Stomach (tissue), 9 donors: ENCODE measurements around the gene HOXC4. TPM values are rescaled to one million over a fixed set of nuclear protein-coding genes. Genes with fewer than 3 reads are reported as not detected.

Experiments
- DNase-seq, 2 donors: peaks; one replicate each; pipeline versions ENCODE4 v3.0.0 to v3.0.0-alpha.2; 2013 to 2019
- H3K27ac ChIP-seq, 5 donors: fragments of 200-600 bp in 4 of 5; sonication (generic) in 4 of 5; one replicate each; pipeline ENCODE4 v1.5.1; 2013 to 2019; ENCODE audit warnings: mild to moderate bottlenecking in 1 of 5, moderate library complexity in 1 of 5
- H3K27me3 ChIP-seq, 3 donors: fragments of 200-600 bp; sonication (generic); one replicate each; pipeline ENCODE4 v1.5.1; 2017 to 2019; ENCODE audit warnings: mixed run types in 1 of 3
- H3K36me3 ChIP-seq, 4 donors: fragments of 200-600 bp; sonication (generic); 1 replicate in 3 of 4; 2 replicates in 1 of 4; pipeline ENCODE4 v1.5.1; 2016 to 2019
- H3K4me1 ChIP-seq, 4 donors: fragments of 200-600 bp; sonication (generic); one replicate each; pipeline ENCODE4 v1.5.1; 2016 to 2019
- H3K4me3 ChIP-seq, 4 donors: fragments of 200-600 bp; sonication (generic) in 3 of 4; one replicate each; pipeline ENCODE4 v1.5.1; 2016 to 2019; ENCODE audit warnings: mild to moderate bottlenecking in 1 of 4
- H3K9me3 ChIP-seq, 4 donors: fragments of 200-600 bp; sonication (generic); one replicate each; pipeline ENCODE4 v1.5.1; 2016 to 2019
- CTCF ChIP-seq, 7 experiments: fragments of 450-650 bp in 4 of 7; fragments of 200-600 bp in 3 of 7; sonication (generic) in 3 of 7; IDR thresholded peaks; one replicate each; pipeline ENCODE4 v1.5.1; 2016 to 2019; ENCODE audit warnings: antibody characterized with exemption in 7 of 7, control low read depth in 2 of 7, mild to moderate bottlenecking in 1 of 7
- EP300 ChIP-seq: sonication (generic); formaldehyde crosslinking; IDR thresholded peaks from one replicate; pipeline ENCODE4 v1.6.1; 2017; ENCODE audit warnings: antibody characterized with exemption
- POLR2A ChIP-seq, 4 donors: fragments of 450-650 bp; IDR thresholded peaks; one replicate each; pipeline ENCODE4 v1.6.1; 2016; ENCODE audit warnings: antibody characterized with exemption in 4 of 4, control low read depth in 2 of 4, mild to moderate bottlenecking in 1 of 4, moderate library complexity in 1 of 4
- POLR2AphosphoS5 ChIP-seq, 3 donors: sonication (generic); formaldehyde crosslinking; IDR thresholded peaks; one replicate each; pipeline ENCODE4 v1.6.1; 2016; ENCODE audit warnings: antibody characterized with exemption in 3 of 3
- WGBS, 5 donors: extraction: QIAGEN DNeasy Blood & Tissue Kit in 3 of 5; methylation state at CpG; one replicate each; pipeline versions ENCODE4 v1.1.5 to v1.1.7; 2013 to 2018; 5-methylcytosine and 5-hydroxymethylcytosine counted together
- intact Hi-C: fragments of 100-400 bp; cut with DNase I; formaldehyde crosslinking; loops from one replicate; pipeline ENCODE4 v1.15.1; 2023; ENCODE audit warnings: low total_unique reads
- polyA plus RNA-seq, 3 donors: library from polyadenylated mRNA; stranded (reverse); fragments of 200-250 nt; gene quantifications; one replicate each; pipeline ENCODE4 v1.2.3, GENCODE V29; 2013
- total RNA-seq, 5 donors: library from RNA; depleted of rRNA; stranded (reverse); fragments of >200 nt; gene quantifications; one replicate each; pipeline versions ENCODE4 v1.1.0 to v1.2.3, GENCODE V29; 2014 to 2016
- donor health status: healthy with polysubstance abuse.
- donor health status: Bipolar disorder and iron deficiency.
- donor health status: healthy.

HOXC4 gene
- total and polyA plus RNA-seq, 8 donors, result 0.92 to 3.7 (median 2.6) TPM; not detected in 3

- peak in 1 of 2 donors; percentile 48 for DNase-seq
- TF ChIP-seq CTCF (IDR thresholded peaks at IDR 0.05), result no peak
- no peak for TF ChIP-seq POLR2A (IDR thresholded peaks at IDR 0.05)
- TF ChIP-seq EP300, result no peak
- TF ChIP-seq POLR2AphosphoS5 (IDR thresholded peaks at IDR 0.05), result no peak
- peaks cover 0 to 63% (median 10%) of the 10 kb centered on the region in 3 donors for H3K27me3 ChIP-seq
- peak overlapping the region; percentile 54 to 71 (median 69) for H3K4me3 ChIP-seq
- WGBS, 5 donors, result 9 to 28% (median 23%) methylated on average over 24 of the region's 24 CpGs
- intact Hi-C loops, result no loop called here
- no peaks in the 10 kb centered on the region for H3K36me3 ChIP-seq
- H3K4me1 ChIP-seq, result peaks cover 18 to 78% (median 37%) of the 10 kb centered on the region in 4 donors
- no peaks in the 10 kb centered on the region for H3K9me3 ChIP-seq
- peak overlapping the region in 4 of 5 donors; percentile 42 to 91 (median 86) for H3K27ac ChIP-seq
These were observed 1.1 kb downstream of the HOXC4 start for GRCh38 chr12:54054742-54055194.

GRCh38 chr12:54055552-54055951 lies 1.9 kb downstream of the HOXC4 start:
- Histone ChIP-seq H3K4me3 (peak overlapping the region in 3 of 4 donors; percentile 54 to 71 (median 67)), H3K27ac (peak overlapping the region in 1 of 5 donors; percentile 91), H3K9me3 (no peaks in the 10 kb centered on the region), H3K4me1 (peaks cover 18 to 76% (median 37%) of the 10 kb centered on the region in 4 donors), H3K36me3 (no peaks in the 10 kb centered on the region), H3K27me3 (peaks cover 0 to 63% (median 4%) of the 10 kb centered on the region in 3 donors)
- WGBS, 5 donors, result 54 to 81% (median 71%) methylated on average over 2 of the region's 2 CpGs
- DNase-seq, result no peak
- TF ChIP-seq POLR2A (IDR thresholded peaks at IDR 0.05), result no peak
- no peak for TF ChIP-seq EP300
- TF ChIP-seq CTCF (IDR thresholded peaks at IDR 0.05), result no peak
- intact Hi-C loops, result no loop called here

- peak overlapping the region in 1 of 4 donors; percentile 71 for H3K4me3 ChIP-seq
- DNase-seq, result no peak
- peaks cover 0 to 63% (median 4%) of the 10 kb centered on the region in 3 donors for H3K27me3 ChIP-seq
- peak overlapping the region in 1 of 5 donors; percentile 91 for H3K27ac ChIP-seq
- intact Hi-C loops, result no loop called here
- H3K36me3 ChIP-seq, result no peaks in the 10 kb centered on the region
- H3K4me1 ChIP-seq, result peaks cover 18 to 75% (median 37%) of the 10 kb centered on the region in 4 donors
- TF ChIP-seq POLR2AphosphoS5 (IDR thresholded peaks at IDR 0.05) (no peak), EP300 (no peak), CTCF (IDR thresholded peaks at IDR 0.05) (no peak), POLR2A (IDR thresholded peaks at IDR 0.05) (no peak)
- no peaks in the 10 kb centered on the region for H3K9me3 ChIP-seq
These were observed 2.5 kb downstream of the HOXC4 start for GRCh38 chr12:54056110-54056509.

- peaks cover 7 to 53% (median 26%) of the 10 kb centered on the region in 4 donors for H3K4me1 ChIP-seq
- no peaks in the 10 kb centered on the region for H3K36me3 ChIP-seq
- H3K4me3 ChIP-seq, result no peak overlapping the region
- no peaks in the 10 kb centered on the region for H3K9me3 ChIP-seq
- TF ChIP-seq EP300 (no peak), POLR2A (IDR thresholded peaks at IDR 0.05) (no peak), CTCF (IDR thresholded peaks at IDR 0.05) (no peak)
- intact Hi-C loops, result no loop called here
- DNase-seq, result no peak
- H3K27ac ChIP-seq, result peak overlapping the region in 1 of 5 donors; percentile 91
- 67 to 90% (median 77%) methylated on average over 14 of the region's 14 CpGs for WGBS, 5 donors
- H3K27me3 ChIP-seq, result peaks cover 0 to 62% (median 4%) of the 10 kb centered on the region in 3 donors
These were observed 4.6 kb downstream of the HOXC4 start for GRCh38 chr12:54058128-54058768.
